Dermis blood vessel endothelial cell (primary cell): Measurements from ENCODE around the gene PON1. TPM values are rescaled to one million over a fixed set of nuclear protein-coding genes. Genes with fewer than 3 reads are reported as not detected.

Source experiments
- DNase-seq: peaks from one replicate; pipeline ENCODE4 v3.0.0; 2010
- total RNA-seq: library from RNA; depleted of rRNA; stranded (reverse); fragments of >200 nt; gene quantifications from 2 replicates; pipeline ENCODE4 v1.2.3, GENCODE V29; 2014

The PON1 gene
- total RNA-seq, 1 donor from 2014 or later: not detected

GRCh38 chr7:95317546-95317945, 6.8 kb downstream of the PON1 start:
- no peak for DNase-seq

- DNase-seq: no peak
Observed at GRCh38 chr7:95316588-95316987, 7.7 kb downstream of the PON1 start.

GRCh38 chr7:95312561-95312960, 11.8 kb downstream of the PON1 start:
- no peak for DNase-seq

GRCh38 chr7:95311389-95311788, 12.9 kb downstream of the PON1 start:
- DNase-seq: no peak

- no peak for DNase-seq
Observed at GRCh38 chr7:95309951-95310350, 14.4 kb downstream of the PON1 start.

GRCh38 chr7:95304990-95305389, 19.3 kb downstream of the PON1 start:
- DNase-seq: no peak

- DNase-seq: no peak
Observed at GRCh38 chr7:95303013-95303905, 21.1 kb downstream of the PON1 start.

- no peak for DNase-seq
Observed at GRCh38 chr7:95298091-95298490, 26.2 kb downstream of the PON1 start.

- no peak for DNase-seq
Observed at GRCh38 chr7:95297041-95297440, 27.3 kb downstream of the PON1 start.

- no peak for DNase-seq
Observed at GRCh38 chr7:95296456-95296855, 27.9 kb downstream of the PON1 start.

GRCh38 chr7:95295397-95295796, 28.9 kb downstream of the PON1 start:
- no peak for DNase-seq

GRCh38 chr7:95290166-95290830, 34.0 kb downstream of the PON1 start:
- DNase-seq: no peak

GRCh38 chr7:95286096-95286495, 38.2 kb downstream of the PON1 start:
- DNase-seq: no peak

- no peak for DNase-seq
Observed at GRCh38 chr7:95279417-95279816, 44.9 kb downstream of the PON1 start.

- no peak for DNase-seq
Observed at GRCh38 chr7:95276114-95276513, 48.2 kb downstream of the PON1 start.

GRCh38 chr7:95269640-95270039, 54.7 kb downstream of the PON1 start:
- no peak for DNase-seq

- no peak for DNase-seq
Observed at GRCh38 chr7:95267754-95268153, 56.6 kb downstream of the PON1 start.

GRCh38 chr7:95265634-95266033, 58.7 kb downstream of the PON1 start:
- DNase-seq: no peak

GRCh38 chr7:95264363-95264891, 59.9 kb downstream of the PON1 start:
- no peak for DNase-seq

GRCh38 chr7:95263785-95264362, 60.5 kb downstream of the PON1 start:
- DNase-seq: no peak

- no peak for DNase-seq
Observed at GRCh38 chr7:95262875-95263274, 61.5 kb downstream of the PON1 start.

GRCh38 chr7:95261895-95262415, 62.4 kb downstream of the PON1 start:
- DNase-seq: no peak

- no peak for DNase-seq
Observed at GRCh38 chr7:95255691-95256090, 68.6 kb downstream of the PON1 start.
